ENCODE measurements around the gene TMLHE.
"Not testable (repeated sequence)": the region's sequence is repeated elsewhere in the genome, so short reads cannot be mapped to it uniquely, and the experiment has no call there.

Gene TMLHE

GRCh38 chrX:155491421-155491820 is 121.3 kb downstream of the TMLHE start:
- not testable (repeated sequence) for DNase-seq (ENCODE audit: low read depth)

- DNase-seq (ENCODE audit: low read depth): not testable (repeated sequence)
Observed at GRCh38 chrX:155477136-155477535, 135.6 kb downstream of the TMLHE start.

DNA sequence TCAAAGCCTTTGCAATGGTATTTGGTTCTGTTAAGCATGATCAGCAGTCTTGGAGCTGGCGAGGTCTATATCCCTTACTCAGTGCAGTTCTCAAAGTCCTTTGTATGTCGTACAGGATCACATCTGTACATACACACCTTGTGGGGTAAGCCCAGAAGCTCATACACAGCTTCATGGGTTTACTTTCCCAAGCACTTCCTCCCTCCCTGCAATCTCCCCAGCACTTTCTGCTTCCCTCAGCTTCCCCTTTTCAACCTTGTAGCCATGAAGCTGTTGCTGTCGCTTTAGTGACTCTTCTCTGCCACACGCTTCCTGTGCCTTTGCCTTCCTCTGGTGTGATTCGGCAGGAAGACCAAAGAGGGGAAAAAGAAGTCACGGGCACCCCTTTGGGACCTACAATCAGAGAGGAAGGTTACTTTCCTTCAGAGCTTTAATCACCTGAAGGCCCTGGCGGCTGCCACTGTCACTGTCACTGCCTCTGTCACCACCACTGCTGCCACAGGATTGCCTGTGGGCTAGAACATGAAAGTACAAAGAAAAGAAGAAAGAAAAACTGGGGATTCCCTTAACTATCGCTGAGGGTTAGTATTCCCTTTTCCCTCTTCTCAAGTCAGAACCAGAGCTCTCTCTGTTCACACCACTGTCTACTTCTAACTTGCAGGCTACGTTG is 146.3 kb downstream of the TMLHE start:
- not testable (repeated sequence) for DNase-seq (ENCODE audit: low read depth)

DNA sequence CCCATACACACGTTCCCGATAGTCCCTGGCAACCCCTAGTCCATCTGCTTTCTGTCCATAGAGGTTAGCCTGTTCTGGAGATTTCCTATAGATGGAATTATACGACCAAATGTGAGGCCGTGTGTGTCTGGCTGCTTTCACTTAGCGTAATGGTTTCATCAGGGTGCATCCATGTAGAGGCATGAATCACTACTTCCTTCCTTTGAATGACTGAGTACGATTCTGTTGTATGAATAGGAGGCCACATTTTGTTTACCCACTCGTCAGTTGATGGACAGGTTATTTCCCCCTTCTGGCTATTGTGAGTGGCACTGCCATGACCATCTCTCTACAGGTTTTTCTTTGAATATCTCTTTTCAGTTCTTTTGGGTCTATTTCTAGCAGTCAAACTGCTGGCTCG is 152.3 kb downstream of the TMLHE start:
- not testable (repeated sequence) for DNase-seq (ENCODE audit: low read depth)

- DNase-seq (ENCODE audit: low read depth): not testable (repeated sequence)
Observed at GRCh38 chrX:155458471-155458870, 154.3 kb downstream of the TMLHE start, which contains the start of gene F8A3. TSS of gene F8A3 (minus strand) at chrX:155458620. CDS start at chrX:155458600, 20 bp downstream.

- not testable (repeated sequence) for DNase-seq (ENCODE audit: low read depth)
Observed at GRCh38 chrX:155457761-155458447, 154.8 kb downstream of the TMLHE start.

DNA sequence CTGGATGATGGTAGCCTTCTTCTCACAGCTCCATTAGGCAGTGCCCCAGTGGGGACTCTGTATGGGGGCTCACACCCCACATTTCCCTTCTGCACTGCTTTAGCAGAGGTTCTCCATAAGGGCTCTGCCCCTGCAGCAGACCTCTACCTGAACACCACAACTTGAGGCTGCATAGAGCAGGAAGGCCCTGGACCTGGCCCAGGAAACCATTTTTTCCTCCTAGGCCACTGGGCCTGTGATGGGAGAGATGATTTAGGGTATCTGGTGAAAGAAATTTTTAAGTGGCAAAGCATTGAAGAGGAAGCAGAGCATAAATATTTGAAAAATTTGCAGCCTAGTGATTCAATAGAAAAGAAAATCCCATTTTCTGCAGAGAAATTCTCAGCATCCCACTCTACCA is 171.7 kb downstream of the TMLHE start:
- no peak for DNase-seq (ENCODE audit: low read depth)

Data from fibroblast of the conjunctiva (primary cell).